SK-N-SH (cell line): Measurements from ENCODE around the gene SLC34A3. TPM values are rescaled to one million over a fixed set of nuclear protein-coding genes. Genes with fewer than 3 reads are reported as not detected.

Experiments used
- CTCF ChIA-PET: fragments of 300-600, 350-600 bp; formaldehyde crosslinking; extraction: SDS; loops from one replicate; lab custom pipeline; 2021; lab: Yijun Ruan, JAX
- POLR2A ChIA-PET: fragments of 350-600 bp; sonication (Branson Sonifier 250); formaldehyde crosslinking; extraction: SDS; loops from one replicate; lab custom pipeline; 2020; ENCODE audit warnings: antibody characterized with exemption, inconsistent platforms; lab: Yijun Ruan, JAX
- DNase-seq: peaks from one replicate; pipeline ENCODE4 v3.0.0; 2012
- H2AFZ ChIP-seq: fragments of 200-600 bp; sonication (generic); 2 replicates; pipeline ENCODE4 v1.8.1; 2016; ENCODE audit warnings: antibody characterized with exemption, mild to moderate bottlenecking, low read depth
- H3F3A ChIP-seq: fragments of 200-600 bp; sonication (generic); replicated peaks from 2 replicates; pipeline ENCODE3; 2016; ENCODE audit warnings: antibody characterized with exemption, mild to moderate bottlenecking; ENCODE audit not compliant: insufficient read depth
- H3K27ac ChIP-seq, 2 experiments: fragments of 200-500 bp in 1 of 2; fragments of 200-600 bp in 1 of 2; sonication (Bioruptor generic) in 1 of 2; sonication (generic), shearing (Covaris generic) in 1 of 2; 2 replicates each; pipeline versions ENCODE4 v1.5.1 to v1.6.1; 2014 to 2016; ENCODE audit warnings: low read depth in 2 of 2, inconsistent platforms in 1 of 2, low read length in 1 of 2, mild to moderate bottlenecking in 1 of 2, mixed read lengths in 1 of 2
- H3K27me3 ChIP-seq: fragments of 200-600 bp; sonication (generic), shearing (Covaris generic); 2 replicates; pipeline ENCODE4 v1.6.1; 2016; ENCODE audit warnings: mixed run types; ENCODE audit not compliant: insufficient read depth
- H3K36me3 ChIP-seq, 2 experiments: fragments of 200-500 bp in 1 of 2; fragments of 200-600 bp in 1 of 2; sonication (Bioruptor generic) in 1 of 2; sonication (generic) in 1 of 2; replicated peaks in 1 of 2; 2 replicates each; pipeline versions ENCODE3 to v1.5.1; 2014 to 2016; ENCODE audit warnings: low read length in 1 of 2, mild to moderate bottlenecking in 1 of 2; ENCODE audit not compliant: insufficient read depth in 2 of 2, control insufficient read depth in 1 of 2
- H3K4me1 ChIP-seq, 2 experiments: fragments of 200-500 bp in 1 of 2; fragments of 200-600 bp in 1 of 2; sonication (Bioruptor generic) in 1 of 2; sonication (generic), shearing (Covaris generic) in 1 of 2; 2 replicates each; pipeline versions ENCODE4 v1.5.1 to v1.6.1; 2014 to 2016; ENCODE audit warnings: low read depth in 1 of 2, low read length in 1 of 2, mixed run types in 1 of 2; ENCODE audit not compliant: insufficient read depth in 2 of 2, control insufficient read depth in 1 of 2
- H3K4me2 ChIP-seq: fragments of 200-600 bp; sonication (generic), shearing (Covaris generic); 2 replicates; pipeline ENCODE4 v1.6.1; 2017; ENCODE audit warnings: mixed run types
- H3K4me3 ChIP-seq, 2 experiments: fragments of 200-500 bp in 1 of 2; fragments of 200-600 bp in 1 of 2; sonication (Bioruptor generic) in 1 of 2; sonication (generic), shearing (Covaris generic) in 1 of 2; 2 replicates each; pipeline versions ENCODE4 v1.5.1 to v1.8.1; 2014 to 2016; ENCODE audit warnings: low read depth in 2 of 2, inconsistent platforms in 1 of 2, low read length in 1 of 2, mild to moderate bottlenecking in 1 of 2, mixed read lengths in 1 of 2, moderate library complexity in 1 of 2
- H3K79me2 ChIP-seq: fragments of 200-600 bp; sonication (generic); 2 replicates; pipeline ENCODE4 v1.8.1; 2017; ENCODE audit warnings: mild to moderate bottlenecking; ENCODE audit not compliant: insufficient read depth
- H3K9ac ChIP-seq: fragments of 200-600 bp; sonication (generic); 2 replicates; pipeline ENCODE4 v1.6.1; 2017; ENCODE audit warnings: mixed run types
- H3K9me2 ChIP-seq: fragments of 200-600 bp; sonication (generic); 2 replicates; pipeline ENCODE4 v1.6.1; 2017; ENCODE audit warnings: mixed run types
- H3K9me3 ChIP-seq: fragments of 200-600 bp; sonication (generic); 2 replicates; pipeline ENCODE4 v1.6.1; 2017; ENCODE audit warnings: mixed run types, mild to moderate bottlenecking, moderate library complexity
- H4K20me1 ChIP-seq: fragments of 200-600 bp; sonication (generic); 2 replicates; pipeline ENCODE4 v1.6.1; 2017; ENCODE audit warnings: mild to moderate bottlenecking, mixed run types; ENCODE audit not compliant: insufficient read depth
- CHD2 ChIP-seq: fragments of 150-350 bp; IDR thresholded peaks from 2 replicates; pipeline ENCODE4 v1.6.1; 2018; ENCODE audit warnings: low read length; ENCODE audit not compliant: partially characterized antibody
- CTCF ChIP-seq: fragments of 200-600 bp; sonication (generic); IDR thresholded peaks from 2 replicates; pipeline ENCODE4 v1.6.1; 2017; ENCODE audit warnings: antibody characterized with exemption, mild to moderate bottlenecking, moderate library complexity
- ELF1 ChIP-seq: IDR thresholded peaks from 2 replicates; pipeline ENCODE4 v1.4.0; 2012
- EZH2phosphoT487 ChIP-seq: fragments of 200-600 bp; sonication (generic); IDR thresholded peaks from 2 replicates; pipeline ENCODE4 v1.6.1; 2017; ENCODE audit warnings: low read depth, mixed run types, mild to moderate bottlenecking, antibody characterized with exemption, moderate library complexity, borderline replicate concordance
- FOXJ3 ChIP-seq: sonication (generic); formaldehyde crosslinking; IDR thresholded peaks from 2 replicates; pipeline ENCODE4 v1.5.1; 2020; ENCODE audit warnings: mild to moderate bottlenecking, missing genetic modification reagents
- GABPA ChIP-seq: IDR thresholded peaks from 2 replicates; pipeline ENCODE4 v1.4.0; 2012; ENCODE audit warnings: low read depth, mild to moderate bottlenecking
- GATA2 ChIP-seq: sonication (generic); formaldehyde crosslinking; IDR thresholded peaks from 2 replicates; pipeline ENCODE4 v1.5.0; 2020; ENCODE audit warnings: mild to moderate bottlenecking, missing genetic modification reagents
- IRF3 ChIP-seq: fragments of 150-350 bp; IDR thresholded peaks from 2 replicates; pipeline ENCODE4 v1.6.1; 2016; ENCODE audit warnings: mild to moderate bottlenecking, low read depth, low read length
- JUND ChIP-seq: IDR thresholded peaks from 2 replicates; pipeline ENCODE4 v1.4.0; 2012
- MEF2A ChIP-seq: IDR thresholded peaks from 2 replicates; pipeline ENCODE4 v1.4.0; 2012; ENCODE audit warnings: low read depth, borderline replicate concordance
- NFIC ChIP-seq: IDR thresholded peaks from 2 replicates; pipeline ENCODE4 v1.4.0; 2012; ENCODE audit warnings: borderline replicate concordance
- NRF1 ChIP-seq: IDR thresholded peaks from 2 replicates; pipeline ENCODE4 v1.6.1; 2012; ENCODE audit warnings: low read depth, mild to moderate bottlenecking, low read length
- PBX3 ChIP-seq: IDR thresholded peaks from 2 replicates; pipeline ENCODE4; 2012
- POLR2AphosphoS5 ChIP-seq: IDR thresholded peaks from 2 replicates; pipeline ENCODE4 v1.6.1; 2012; ENCODE audit warnings: low read depth, low read length
- RAD21 ChIP-seq: IDR thresholded peaks from 2 replicates; pipeline ENCODE4 v1.6.1; 2012; ENCODE audit warnings: mild to moderate bottlenecking, low read length
- REST ChIP-seq: IDR thresholded peaks from 2 replicates; pipeline ENCODE4 v1.6.1; 2012; ENCODE audit warnings: mild to moderate bottlenecking, low read depth, low read length, moderate library complexity
- RFX5 ChIP-seq: IDR thresholded peaks from 2 replicates; pipeline ENCODE4 v1.6.1; 2012; ENCODE audit warnings: mild to moderate bottlenecking, improper control_type of control experiment, low read length
- RXRA ChIP-seq: IDR thresholded peaks from 2 replicates; pipeline ENCODE4 v1.4.0; 2012; ENCODE audit warnings: low read depth, mild to moderate bottlenecking, borderline replicate concordance
- SIN3A ChIP-seq: IDR thresholded peaks from 2 replicates; pipeline ENCODE4 v1.6.1; 2012; ENCODE audit warnings: low read depth, mild to moderate bottlenecking, low read length, moderate library complexity, borderline replicate concordance
- SMC3 ChIP-seq: IDR thresholded peaks from 2 replicates; pipeline ENCODE4 v1.6.1; 2012; ENCODE audit warnings: low read depth, low read length, improper control_type of control experiment
- TAF1 ChIP-seq: IDR thresholded peaks from 2 replicates; pipeline ENCODE4 v1.6.1; 2012; ENCODE audit warnings: low read depth, mild to moderate bottlenecking, low read length, moderate library complexity, borderline replicate concordance
- TCF12 ChIP-seq: IDR thresholded peaks from 2 replicates; pipeline ENCODE4 v1.4.0; 2012
- USF2 ChIP-seq: fragments of 150-350 bp; IDR thresholded peaks from 2 replicates; pipeline ENCODE4 v1.6.1; 2017; ENCODE audit warnings: antibody characterized with exemption, low read length, low read depth, borderline replicate concordance
- YY1 ChIP-seq: IDR thresholded peaks from 2 replicates; pipeline ENCODE4 v1.4.0; 2012; ENCODE audit warnings: low read depth, mild to moderate bottlenecking
- WGBS: methylation state at CpG from one replicate; pipeline ENCODE4 v1.1.6; 2017; ENCODE audit warnings: low lambda C conversion rate; 5-methylcytosine and 5-hydroxymethylcytosine counted together
- polyA plus RNA-seq, 3 experiments: library from polyadenylated mRNA; depleted of rRNA; stranded (reverse); fragments of >200 nt; gene quantifications; 2 replicates each; pipeline ENCODE4 v1.2.3, GENCODE V29; 2012

The SLC34A3 gene
- polyA plus RNA-seq, 1 of the 3 experiments (the other 2 are of a cell fraction): not detected

- Histone ChIP-seq H2AFZ (peak within 1 kb of the TSS; percentile 56), H3F3A (peaks cover 14% of the 10 kb centered on the region), H3K4me1 (peaks cover 11 to 38% of the 10 kb centered on the region in 2 experiments), H3K4me3 (peak within 1 kb of the TSS; percentile 87 to 100), H3K27me3 (no peaks in the 10 kb centered on the region), H3K79me2 (peaks cover 69% of the 10 kb centered on the region), H3K9me3 (no peaks in the 10 kb centered on the region), H3K27ac (peak within 1 kb of the TSS; percentile 35 to 51; a peak in 3 of 4 replicates), H3K4me2 (peak within 1 kb of the TSS; percentile 100), H3K9me2 (no peaks in the 10 kb centered on the region), H3K9ac (peak within 1 kb of the TSS; percentile 99), H4K20me1 (no peaks in the 10 kb centered on the region), H3K36me3 (no peaks in the 10 kb centered on the region)
- ChIA-PET POLR2A (interaction anchor here (0.6 to 1.5 kb wide), 9 partner anchors 10 to 166 kb away, joined by 3 to 6 read pairs (median 3); partner anchors contain the start of genes RNF224 and SSNA1), CTCF (interaction anchor here (0.8 to 2.5 kb wide), 6 partner anchors 16 to 156 kb away, joined by 4 to 9 read pairs (median 4); partner anchors contain the start of gene RNF224)
- DNase-seq: peak; percentile 99
- 2% methylated on average over 28 of the region's 98 CpGs for WGBS
- TF ChIP-seq RFX5 (no peak), EZH2phosphoT487 (no peak), RXRA (no peak), GABPA (peak; percentile 95), USF2 (no peak), TCF12 (no peak), SMC3 (no peak), YY1 (peak; percentile 91), PBX3 (no peak), FOXJ3 (no peak), CTCF (no peak), CHD2 (peak; percentile 59), REST (peak; percentile 43; the same call in 1 of the 2 replicates), IRF3 (no peak), ELF1 (peak; percentile 96), JUND (no peak), RAD21 (no peak), NFIC (no peak), MEF2A (no peak), TAF1 (peak; percentile 92), NRF1 (no peak), SIN3A (peak; percentile 81; the same call in 1 of the 2 replicates), GATA2 (no peak), POLR2AphosphoS5 (peak; percentile 85)
These were observed 25.3 kb upstream of the SLC34A3 start, which contains the start of the genes NDOR1 and TMEM203 for GRCh38 chr9:137205126-137206069. NDOR1 (plus strand) TSS chr9:137205700; CDS start chr9:137205778, 78 bp downstream. TMEM203 (minus strand) TSS chr9:137205648; CDS start chr9:137205414, 234 bp downstream.
